ENCODE measurements around the gene SLC12A9.
"Not testable (repeated sequence)": the region's sequence is repeated elsewhere in the genome, so short reads cannot be mapped to it uniquely, and the experiment has no call there.

SLC12A9 gene

GRCh38 chr7:100836812-100837098 is 15.8 kb upstream of the SLC12A9 start:
- Histone ChIP-seq H3K9ac (ENCODE audit: low read length in 5 of 5) (peak overlapping the region; percentile 11 to 76 (median 39)), H3K27me3 (ENCODE audit: control insufficient read depth in 5 of 5, insufficient read depth in 4 of 5, low read length in 5 of 5) (no peaks in the 10 kb centered on the region), H3K27ac (ENCODE audit: low read depth, low read length) (peak overlapping the region; percentile 78), H3K4me3 (ENCODE audit: low read depth in 1 of 5, low read length in 5 of 5) (peak overlapping the region; percentile 59 to 85 (median 66)), H3K36me3 (ENCODE audit: control insufficient read depth in 5 of 5, insufficient read depth in 5 of 5, low read length in 5 of 5) (no peaks in the 10 kb centered on the region), H3K9me3 (ENCODE audit: control insufficient read depth in 5 of 5, low read length in 5 of 5) (no peaks in the 10 kb centered on the region), H3K4me1 (ENCODE audit: control insufficient read depth in 5 of 5, insufficient read depth in 5 of 5, low read length in 5 of 5) (peaks cover 0 to 21% (median 11%) of the 10 kb centered on the region in 5 donors)

GRCh38 chr7:100837099-100837836 is 15.2 kb upstream of the SLC12A9 start:
- H3K27me3 ChIP-seq (ENCODE audit: control insufficient read depth in 5 of 5, insufficient read depth in 4 of 5, low read length in 5 of 5): no peaks in the 10 kb centered on the region
- peak overlapping the region; percentile 59 to 85 (median 66) for H3K4me3 ChIP-seq (ENCODE audit: low read depth in 1 of 5, low read length in 5 of 5)
- H3K27ac ChIP-seq (ENCODE audit: low read depth, low read length): peak overlapping the region; percentile 78
- peaks cover 0 to 21% (median 11%) of the 10 kb centered on the region in 5 donors for H3K4me1 ChIP-seq (ENCODE audit: control insufficient read depth in 5 of 5, insufficient read depth in 5 of 5, low read length in 5 of 5)
- H3K36me3 ChIP-seq (ENCODE audit: control insufficient read depth in 5 of 5, insufficient read depth in 5 of 5, low read length in 5 of 5): no peaks in the 10 kb centered on the region
- no peaks in the 10 kb centered on the region for H3K9me3 ChIP-seq (ENCODE audit: control insufficient read depth in 5 of 5, low read length in 5 of 5)
- H3K9ac ChIP-seq (ENCODE audit: low read length in 5 of 5): peak overlapping the region; percentile 11 to 76 (median 41)

- Histone ChIP-seq H3K4me1 (ENCODE audit: control insufficient read depth in 5 of 5, insufficient read depth in 5 of 5, low read length in 5 of 5) (peaks cover 0 to 21% (median 11%) of the 10 kb centered on the region in 5 donors), H3K27ac (ENCODE audit: low read depth, low read length) (no peak overlapping the region), H3K4me3 (ENCODE audit: low read depth in 1 of 5, low read length in 5 of 5) (no peak overlapping the region), H3K36me3 (ENCODE audit: control insufficient read depth in 5 of 5, insufficient read depth in 5 of 5, low read length in 5 of 5) (no peaks in the 10 kb centered on the region), H3K27me3 (ENCODE audit: control insufficient read depth in 5 of 5, insufficient read depth in 4 of 5, low read length in 5 of 5) (no peaks in the 10 kb centered on the region), H3K9me3 (ENCODE audit: control insufficient read depth in 5 of 5, low read length in 5 of 5) (no peaks in the 10 kb centered on the region), H3K9ac (ENCODE audit: low read length in 5 of 5) (no peak overlapping the region)
Measured at GRCh38 chr7:100839361-100839760, 13.2 kb upstream of the SLC12A9 start.

GRCh38 chr7:100840470-100841100 is 11.9 kb upstream of the SLC12A9 start:
- Histone ChIP-seq H3K4me3 (ENCODE audit: low read depth in 1 of 5, low read length in 5 of 5) (no peak overlapping the region), H3K27ac (ENCODE audit: low read depth, low read length) (no peak overlapping the region), H3K27me3 (ENCODE audit: control insufficient read depth in 5 of 5, insufficient read depth in 4 of 5, low read length in 5 of 5) (no peaks in the 10 kb centered on the region), H3K9me3 (ENCODE audit: control insufficient read depth in 5 of 5, low read length in 5 of 5) (no peaks in the 10 kb centered on the region), H3K9ac (ENCODE audit: low read length in 5 of 5) (peak overlapping the region in 1 of 5 donors; percentile 11), H3K4me1 (ENCODE audit: control insufficient read depth in 5 of 5, insufficient read depth in 5 of 5, low read length in 5 of 5) (peaks cover 0 to 26% (median 11%) of the 10 kb centered on the region in 5 donors), H3K36me3 (ENCODE audit: control insufficient read depth in 5 of 5, insufficient read depth in 5 of 5, low read length in 5 of 5) (no peaks in the 10 kb centered on the region)

GRCh38 chr7:100847360-100847759 is 5.2 kb upstream of the SLC12A9 start:
- Histone ChIP-seq H3K27me3 (ENCODE audit: control insufficient read depth in 5 of 5, insufficient read depth in 4 of 5, low read length in 5 of 5) (no peaks in the 10 kb centered on the region), H3K36me3 (ENCODE audit: control insufficient read depth in 5 of 5, insufficient read depth in 5 of 5, low read length in 5 of 5) (no peaks in the 10 kb centered on the region), H3K4me1 (ENCODE audit: control insufficient read depth in 5 of 5, insufficient read depth in 5 of 5, low read length in 5 of 5) (peaks cover 0 to 15% (median 8%) of the 10 kb centered on the region in 5 donors), H3K9ac (ENCODE audit: low read length in 5 of 5) (peak overlapping the region in 1 of 5 donors; percentile 38), H3K9me3 (ENCODE audit: control insufficient read depth in 5 of 5, low read length in 5 of 5) (no peaks in the 10 kb centered on the region), H3K27ac (ENCODE audit: low read depth, low read length) (no peak overlapping the region), H3K4me3 (ENCODE audit: low read depth in 1 of 5, low read length in 5 of 5) (no peak overlapping the region)

GRCh38 chr7:100854146-100854895 is 1.8 kb downstream of the SLC12A9 start:
- Histone ChIP-seq H3K9me3 (ENCODE audit: control insufficient read depth in 5 of 5, low read length in 5 of 5) (no peaks in the 10 kb centered on the region), H3K27ac (ENCODE audit: low read depth, low read length) (no peak overlapping the region), H3K27me3 (ENCODE audit: control insufficient read depth in 5 of 5, insufficient read depth in 4 of 5, low read length in 5 of 5) (no peaks in the 10 kb centered on the region), H3K36me3 (ENCODE audit: control insufficient read depth in 5 of 5, insufficient read depth in 5 of 5, low read length in 5 of 5) (peaks cover 0 to 23% (median 8%) of the 10 kb centered on the region in 5 donors), H3K4me1 (ENCODE audit: control insufficient read depth in 5 of 5, insufficient read depth in 5 of 5, low read length in 5 of 5) (peaks cover 0 to 28% (median 18%) of the 10 kb centered on the region in 5 donors), H3K4me3 (ENCODE audit: low read depth in 1 of 5, low read length in 5 of 5) (no peak overlapping the region), H3K9ac (ENCODE audit: low read length in 5 of 5) (no peak overlapping the region)

GRCh38 chr7:100854899-100855298 is 2.4 kb downstream of the SLC12A9 start:
- not testable (repeated sequence) for H3K27me3 ChIP-seq (ENCODE audit: control insufficient read depth in 5 of 5, insufficient read depth in 4 of 5, low read length in 5 of 5); H3K9me3 ChIP-seq (ENCODE audit: control insufficient read depth in 5 of 5, low read length in 5 of 5); H3K27ac ChIP-seq (ENCODE audit: low read depth, low read length); H3K4me3 ChIP-seq (ENCODE audit: low read depth in 1 of 5, low read length in 5 of 5); H3K9ac ChIP-seq (ENCODE audit: low read length in 5 of 5)
- H3K4me1 ChIP-seq (ENCODE audit: control insufficient read depth in 5 of 5, insufficient read depth in 5 of 5, low read length in 5 of 5): peaks cover 0 to 28% (median 18%) of the 10 kb centered on the region in 5 donors
- peaks cover 0 to 29% (median 10%) of the 10 kb centered on the region in 5 donors for H3K36me3 ChIP-seq (ENCODE audit: control insufficient read depth in 5 of 5, insufficient read depth in 5 of 5, low read length in 5 of 5)

- Histone ChIP-seq H3K27me3 (ENCODE audit: control insufficient read depth in 5 of 5, insufficient read depth in 4 of 5, low read length in 5 of 5) (no peaks in the 10 kb centered on the region), H3K9ac (ENCODE audit: low read length in 5 of 5) (no peak overlapping the region), H3K36me3 (ENCODE audit: control insufficient read depth in 5 of 5, insufficient read depth in 5 of 5, low read length in 5 of 5) (peaks cover 0 to 35% (median 17%) of the 10 kb centered on the region in 5 donors), H3K4me3 (ENCODE audit: low read depth in 1 of 5, low read length in 5 of 5) (no peak overlapping the region), H3K27ac (ENCODE audit: low read depth, low read length) (no peak overlapping the region), H3K9me3 (ENCODE audit: control insufficient read depth in 5 of 5, low read length in 5 of 5) (no peaks in the 10 kb centered on the region), H3K4me1 (ENCODE audit: control insufficient read depth in 5 of 5, insufficient read depth in 5 of 5, low read length in 5 of 5) (peaks cover 0 to 28% (median 18%) of the 10 kb centered on the region in 5 donors)
Measured at GRCh38 chr7:100855515-100855914, 3.0 kb downstream of the SLC12A9 start.

- Histone ChIP-seq H3K4me1 (ENCODE audit: control insufficient read depth in 5 of 5, insufficient read depth in 5 of 5, low read length in 5 of 5) (peaks cover 0 to 25% (median 15%) of the 10 kb centered on the region in 5 donors), H3K36me3 (ENCODE audit: control insufficient read depth in 5 of 5, insufficient read depth in 5 of 5, low read length in 5 of 5) (peaks cover 0 to 49% (median 29%) of the 10 kb centered on the region in 5 donors), H3K9ac (ENCODE audit: low read length in 5 of 5) (no peak overlapping the region), H3K27ac (ENCODE audit: low read depth, low read length) (no peak overlapping the region), H3K27me3 (ENCODE audit: control insufficient read depth in 5 of 5, insufficient read depth in 4 of 5, low read length in 5 of 5) (no peaks in the 10 kb centered on the region), H3K4me3 (ENCODE audit: low read depth in 1 of 5, low read length in 5 of 5) (no peak overlapping the region), H3K9me3 (ENCODE audit: control insufficient read depth in 5 of 5, low read length in 5 of 5) (no peaks in the 10 kb centered on the region)
Measured at GRCh38 chr7:100856871-100857282, 4.4 kb downstream of the SLC12A9 start.

GRCh38 chr7:100859856-100860255 is 7.3 kb downstream of the SLC12A9 start:
- Histone ChIP-seq H3K27me3 (ENCODE audit: control insufficient read depth in 5 of 5, insufficient read depth in 4 of 5, low read length in 5 of 5) (no peaks in the 10 kb centered on the region), H3K27ac (ENCODE audit: low read depth, low read length) (no peak overlapping the region), H3K9ac (ENCODE audit: low read length in 5 of 5) (no peak overlapping the region), H3K36me3 (ENCODE audit: control insufficient read depth in 5 of 5, insufficient read depth in 5 of 5, low read length in 5 of 5) (peaks cover 0 to 62% (median 29%) of the 10 kb centered on the region in 5 donors), H3K4me1 (ENCODE audit: control insufficient read depth in 5 of 5, insufficient read depth in 5 of 5, low read length in 5 of 5) (peaks cover 0 to 10% (median 7%) of the 10 kb centered on the region in 5 donors), H3K9me3 (ENCODE audit: control insufficient read depth in 5 of 5, low read length in 5 of 5) (no peaks in the 10 kb centered on the region), H3K4me3 (ENCODE audit: low read depth in 1 of 5, low read length in 5 of 5) (no peak overlapping the region)

All from subcutaneous abdominal adipose tissue (tissue), 5 donors.